HG03060 (cell line): ENCODE measurements around the gene CX3CL1.
"Not testable (repeated sequence)": the region's sequence is repeated elsewhere in the genome, so short reads cannot be mapped to it uniquely, and the experiment has no call there.

ENCODE experiments used
- ATAC-seq: cut with Tn5 transposase; IDR thresholded peaks from one replicate; pipeline ENCODE4 v1.9.1; 2021; ENCODE audit warnings: low read depth, moderate number of reproducible peaks; ENCODE audit not compliant: unreplicated experiment

CX3CL1 gene

GRCh38 chr16:57372372-57373116, at the start of gene CX3CL1:
CX3CL1 (plus strand) TSS chr16:57372490; CDS start chr16:57372569, 79 bp downstream.
- no peak for ATAC-seq

DNA sequence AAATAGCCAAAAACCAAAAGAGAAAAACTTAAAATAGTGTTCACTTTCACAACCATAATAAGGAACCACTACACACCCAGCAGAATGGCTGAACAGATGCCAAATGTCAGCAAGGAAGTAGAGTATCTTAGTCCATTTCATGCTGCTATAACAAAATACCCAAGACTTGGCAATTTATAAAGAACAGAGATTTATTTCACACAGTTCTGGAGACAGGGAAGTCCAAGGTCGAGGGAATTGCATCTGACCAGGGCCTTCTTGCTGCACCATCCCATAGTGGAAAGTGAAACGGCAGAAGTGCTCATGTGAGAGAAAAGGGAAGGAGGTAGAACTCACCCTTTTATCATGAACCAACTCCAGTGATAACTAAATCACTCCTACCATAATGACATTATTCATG, 47.5 kb upstream of the CX3CL1 start:
- no peak for ATAC-seq

DNA sequence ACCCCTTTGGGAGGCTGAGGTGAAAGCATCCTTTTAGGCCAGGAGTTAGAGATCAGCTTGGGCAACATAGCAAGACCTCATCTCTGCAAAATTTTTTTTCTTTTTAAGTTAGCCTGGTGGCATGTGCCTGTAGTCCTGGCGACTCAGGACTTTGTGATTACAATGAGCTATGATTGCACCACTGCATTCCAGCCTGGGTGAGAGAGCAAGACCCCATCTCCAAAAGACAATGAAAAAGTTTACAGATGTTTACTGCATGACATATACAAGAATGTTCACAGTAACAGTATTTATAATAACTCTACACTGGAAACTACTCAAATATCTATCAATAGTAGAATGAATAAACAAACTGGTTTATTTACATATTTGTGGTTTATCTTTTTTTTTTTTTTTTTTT, 46.8 kb upstream of the CX3CL1 start:
- no peak for ATAC-seq

- ATAC-seq: no peak
Measured at GRCh38 chr16:57329718-57330327, 42.5 kb upstream of the CX3CL1 start.

- no peak for ATAC-seq
Measured at GRCh38 chr16:57331355-57331754, 40.9 kb upstream of the CX3CL1 start.

DNA sequence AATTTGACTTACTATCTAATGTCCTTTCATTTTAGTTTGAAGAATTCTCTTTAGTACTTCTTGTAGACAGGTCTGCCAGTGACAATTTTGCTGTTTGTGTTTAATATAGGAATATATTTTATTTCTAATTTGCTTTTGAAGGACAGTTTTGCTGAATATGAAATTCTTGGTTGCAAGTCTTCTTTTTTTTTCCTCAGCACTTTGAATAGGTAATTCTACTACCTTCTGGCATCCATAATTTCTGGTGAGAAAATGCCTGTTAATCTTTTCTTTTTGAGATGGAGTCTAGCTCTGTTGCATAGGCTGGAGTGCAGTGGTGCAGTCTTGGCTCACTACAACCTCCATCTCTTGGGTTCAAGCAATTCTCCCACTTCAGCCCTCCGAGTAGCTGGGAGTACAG, 38.9 kb upstream of the CX3CL1 start:
- ATAC-seq: no peak

GRCh38 chr16:57335366-57335765, 36.9 kb upstream of the CX3CL1 start:
- ATAC-seq: no peak

DNA sequence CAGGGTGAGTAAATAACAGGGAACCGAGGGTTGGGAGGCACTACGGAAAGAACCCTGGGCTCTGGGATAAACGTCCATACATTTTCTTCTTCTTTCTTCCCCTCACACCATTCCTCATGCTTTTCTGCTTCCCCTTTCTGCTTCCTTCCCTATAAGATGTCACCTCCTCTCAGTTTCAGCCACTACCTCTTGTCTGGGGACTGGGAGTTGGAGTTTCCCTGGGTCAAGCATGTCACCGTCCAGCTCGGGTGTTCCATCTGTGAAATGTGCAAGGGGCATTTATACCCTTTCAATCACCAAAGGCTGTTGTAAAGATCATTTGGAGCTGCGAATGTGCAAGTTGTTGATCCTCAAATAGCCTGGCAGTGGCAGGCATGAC, 31.2 kb upstream of the CX3CL1 start:
- no peak for ATAC-seq

DNA sequence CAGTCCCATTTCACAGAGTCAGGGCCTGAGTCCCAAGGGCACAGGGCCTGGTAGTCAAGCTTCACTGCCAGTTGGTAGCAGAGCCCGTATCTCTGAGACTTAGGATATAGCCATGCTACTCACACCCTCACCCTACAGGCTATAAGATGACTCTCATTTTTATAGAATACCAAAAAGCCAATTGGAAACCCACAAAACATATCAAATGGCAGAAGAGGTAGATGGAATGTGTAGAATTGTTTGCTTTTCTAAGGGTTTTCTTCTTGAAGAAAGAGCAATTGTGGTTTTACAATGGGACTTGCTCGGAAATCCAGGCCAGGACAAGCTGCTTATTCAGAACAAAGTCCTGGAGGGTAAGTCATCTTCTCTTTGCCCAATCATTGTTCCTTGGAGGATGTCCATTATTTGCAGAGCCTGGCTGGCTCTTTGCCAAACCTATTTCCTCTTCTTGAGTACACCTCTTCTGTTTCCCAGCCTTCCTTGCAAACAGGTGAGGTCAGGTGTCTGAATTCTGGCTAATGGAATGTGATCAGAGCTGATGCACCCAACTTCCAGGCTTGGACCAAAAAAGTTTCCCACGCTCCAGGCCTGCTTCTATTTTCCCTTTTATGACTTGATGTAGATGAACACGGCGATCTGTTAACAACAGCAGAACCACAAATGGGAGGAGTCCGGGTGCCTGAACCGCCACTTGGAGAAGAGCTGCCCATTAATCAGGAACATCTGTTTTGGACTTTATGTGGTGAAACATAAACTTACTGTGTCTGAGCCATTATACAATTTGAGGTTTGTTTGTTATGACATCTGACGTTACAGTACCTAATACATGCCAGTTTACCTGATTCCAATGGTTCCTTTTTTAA, 30.6 kb upstream of the CX3CL1 start:
- ATAC-seq: no peak

- ATAC-seq: not testable (repeated sequence)
Measured at GRCh38 chr16:57342606-57343005, 29.7 kb upstream of the CX3CL1 start.

DNA sequence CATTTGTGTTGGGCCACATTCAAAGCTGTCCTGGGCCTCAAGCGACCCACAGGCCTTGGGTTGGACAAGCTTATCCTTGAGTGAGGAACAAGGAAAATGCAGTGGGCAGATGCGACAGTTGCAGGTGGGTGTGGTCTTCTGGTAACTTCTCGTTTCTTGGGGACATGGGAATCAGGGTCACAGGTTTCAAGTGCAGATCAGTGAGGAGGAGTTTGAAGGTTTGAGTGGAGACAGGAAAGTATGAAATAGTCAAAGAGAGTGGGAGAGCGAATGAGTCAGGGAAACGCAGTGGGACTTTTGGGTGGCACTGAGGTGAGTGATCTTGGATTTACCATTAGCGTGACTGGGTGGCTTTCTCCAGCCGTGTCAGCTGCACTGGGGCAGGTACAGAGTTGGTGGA, 29.1 kb upstream of the CX3CL1 start:
- no peak for ATAC-seq

- ATAC-seq: not testable (repeated sequence)
Measured at GRCh38 chr16:57344094-57344493, 28.2 kb upstream of the CX3CL1 start.

DNA sequence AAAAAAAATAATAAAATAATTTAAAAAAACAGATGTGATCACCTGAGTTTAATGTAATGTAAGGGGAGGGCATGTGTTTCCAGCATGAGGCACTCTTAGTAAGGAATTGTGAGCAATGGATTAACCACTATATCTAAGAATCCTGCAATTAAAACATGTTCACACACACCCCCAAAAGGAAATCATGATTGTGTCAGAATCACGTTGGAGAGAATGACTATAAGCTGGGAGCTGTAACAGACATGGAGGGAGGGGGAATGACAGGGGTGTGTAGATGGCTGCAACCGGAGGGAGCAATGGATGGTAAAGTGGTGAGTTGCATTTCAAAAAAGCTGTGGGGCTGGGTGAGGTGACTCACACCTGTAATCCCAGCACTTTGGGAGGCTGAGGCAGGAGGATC, 27.3 kb upstream of the CX3CL1 start:
- ATAC-seq: no peak

DNA sequence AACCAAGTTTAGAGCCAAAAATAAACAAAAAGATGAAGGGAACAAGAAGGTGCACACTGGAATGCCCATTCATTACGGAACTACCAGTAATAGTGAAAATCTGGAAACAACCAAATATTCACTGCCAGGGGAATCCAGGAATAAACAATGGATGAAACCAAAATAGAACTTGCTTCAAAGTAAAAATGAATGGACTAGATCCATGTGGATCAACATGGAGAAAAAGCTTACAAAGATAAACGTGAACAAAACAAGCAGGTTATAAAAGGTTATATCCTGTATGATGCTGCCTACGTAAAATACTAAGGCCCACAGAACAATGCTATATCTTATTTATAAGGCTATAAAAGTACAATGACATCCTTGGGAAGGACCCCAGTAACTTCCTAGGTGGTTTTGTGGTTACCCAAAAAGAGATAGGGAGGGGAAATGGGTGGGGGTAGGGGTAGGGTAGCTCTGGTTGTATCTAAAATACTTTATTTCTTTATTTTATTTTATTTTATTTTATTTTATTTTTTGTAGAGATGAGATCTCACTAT, 26.6 kb upstream of the CX3CL1 start:
- no peak for ATAC-seq

DNA sequence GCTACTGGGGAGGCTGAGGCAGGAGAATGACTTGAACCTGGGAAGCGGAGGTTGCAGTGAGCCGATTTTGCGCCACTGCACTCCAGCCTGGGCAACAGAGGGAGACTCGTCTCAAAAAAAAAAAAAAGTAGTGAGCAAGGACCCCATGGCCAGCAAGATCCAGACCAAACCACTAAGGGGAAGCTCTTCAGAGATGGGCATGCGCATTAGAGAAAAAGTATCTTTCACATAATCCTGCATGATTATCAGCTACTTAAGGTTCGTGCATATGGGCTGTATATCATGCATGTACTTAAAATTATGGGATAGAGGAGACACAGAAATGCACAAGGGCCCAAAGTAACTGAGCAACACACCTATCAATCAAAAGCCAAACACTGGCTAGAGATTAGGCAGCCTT, 24.4 kb upstream of the CX3CL1 start:
- no peak for ATAC-seq

DNA sequence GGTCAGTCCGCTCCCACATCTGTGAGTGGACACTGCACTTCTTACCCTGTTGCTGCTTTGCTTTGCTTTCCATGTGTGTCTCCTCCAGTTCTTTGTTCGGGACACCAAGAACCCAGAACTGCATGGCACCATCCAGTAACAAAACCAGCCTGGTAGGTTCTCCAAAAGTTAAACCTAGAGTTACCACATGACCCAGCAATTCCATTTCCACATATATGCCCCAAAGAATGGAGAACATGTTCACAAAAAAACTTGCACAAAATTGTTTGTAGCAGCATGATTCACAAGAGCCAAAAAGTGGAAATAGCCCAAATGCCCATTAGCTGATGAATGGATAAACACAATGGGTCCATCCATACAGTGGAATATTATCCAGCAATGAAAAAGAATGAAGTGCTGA, 24.0 kb upstream of the CX3CL1 start:
- no peak for ATAC-seq

DNA sequence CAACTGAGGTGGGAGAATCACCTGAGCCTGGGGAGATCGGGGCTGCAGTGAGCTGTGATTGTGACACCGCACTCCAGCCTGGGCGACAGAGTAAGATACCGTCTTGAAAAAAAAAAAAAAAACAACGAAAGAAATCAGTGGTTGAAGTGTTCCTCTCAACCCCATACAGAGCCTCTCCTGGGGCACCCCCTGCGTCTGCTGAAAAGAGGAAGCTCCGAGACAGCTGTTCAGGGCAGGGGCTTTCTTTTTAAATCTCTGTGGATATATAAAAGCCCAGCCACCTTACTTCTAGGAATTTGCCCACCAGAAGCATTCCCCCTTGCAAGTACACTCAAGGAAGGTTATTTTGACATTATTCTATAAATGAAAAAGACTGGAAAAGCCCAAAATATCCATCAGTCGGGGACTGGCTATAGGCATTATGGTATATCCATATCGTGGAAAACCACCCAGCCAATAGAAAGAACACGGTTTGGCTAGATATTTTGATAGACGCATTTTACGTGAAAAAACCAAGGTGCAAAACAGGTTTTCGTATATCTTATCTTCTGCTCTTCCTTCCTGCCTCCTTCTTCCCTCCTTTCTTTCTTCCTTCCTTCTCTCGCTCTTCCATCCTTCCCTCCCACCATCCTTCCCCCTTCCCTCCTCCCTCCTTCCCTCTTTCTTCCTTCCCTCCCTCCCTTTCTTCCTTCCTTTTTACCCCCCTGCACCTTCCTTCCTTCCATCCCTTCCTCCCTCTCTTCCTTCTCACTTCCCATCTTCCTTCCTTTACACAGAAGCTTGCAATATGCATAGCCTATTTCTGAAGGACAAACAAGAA, 22.9 kb upstream of the CX3CL1 start:
- peak; percentile 78 for ATAC-seq

GRCh38 chr16:57352636-57353047, 19.6 kb upstream of the CX3CL1 start:
- ATAC-seq: no peak

DNA sequence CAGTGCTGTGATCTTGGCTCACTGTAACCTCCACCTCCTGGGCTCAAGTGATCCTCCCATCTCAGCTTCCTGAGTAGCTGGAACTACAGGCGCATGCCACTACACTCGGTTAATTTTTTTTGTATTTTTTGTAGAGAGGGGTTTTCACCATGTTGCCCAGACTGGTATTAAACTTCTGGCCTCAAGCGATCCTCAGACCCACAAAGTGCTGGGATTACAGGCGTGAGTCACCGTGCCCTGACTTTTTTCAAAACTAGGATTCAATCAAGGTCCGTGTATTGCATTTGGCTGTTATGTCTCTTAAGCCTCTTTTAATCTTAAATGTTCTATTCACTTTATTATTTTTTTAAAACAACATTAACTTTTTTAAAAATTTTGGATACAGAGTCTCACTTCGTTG, 18.0 kb upstream of the CX3CL1 start:
- ATAC-seq: no peak

GRCh38 chr16:57355898-57356414, 16.3 kb upstream of the CX3CL1 start:
- no peak for ATAC-seq
